ENCODE results near the gene SUPT4H1.
A peak's percentile ranks its signal among the peaks of the same experiment; 100 is the strongest.

SUPT4H1 gene

GRCh38 chr17:58329035-58329809, 22.8 kb downstream of the SUPT4H1 start:
- peak; percentile 87 for DNase-seq (ENCODE audit: low read depth)

- DNase-seq (ENCODE audit: low read depth) = peak; percentile 82
Observed at GRCh38 chr17:58328195-58329034, 23.6 kb downstream of the SUPT4H1 start, which contains the start of gene TSPOAP1. Gene TSPOAP1 (minus strand): TSS chr17:58328795. CDS start chr17:58327920, 875 bp downstream.

DNA sequence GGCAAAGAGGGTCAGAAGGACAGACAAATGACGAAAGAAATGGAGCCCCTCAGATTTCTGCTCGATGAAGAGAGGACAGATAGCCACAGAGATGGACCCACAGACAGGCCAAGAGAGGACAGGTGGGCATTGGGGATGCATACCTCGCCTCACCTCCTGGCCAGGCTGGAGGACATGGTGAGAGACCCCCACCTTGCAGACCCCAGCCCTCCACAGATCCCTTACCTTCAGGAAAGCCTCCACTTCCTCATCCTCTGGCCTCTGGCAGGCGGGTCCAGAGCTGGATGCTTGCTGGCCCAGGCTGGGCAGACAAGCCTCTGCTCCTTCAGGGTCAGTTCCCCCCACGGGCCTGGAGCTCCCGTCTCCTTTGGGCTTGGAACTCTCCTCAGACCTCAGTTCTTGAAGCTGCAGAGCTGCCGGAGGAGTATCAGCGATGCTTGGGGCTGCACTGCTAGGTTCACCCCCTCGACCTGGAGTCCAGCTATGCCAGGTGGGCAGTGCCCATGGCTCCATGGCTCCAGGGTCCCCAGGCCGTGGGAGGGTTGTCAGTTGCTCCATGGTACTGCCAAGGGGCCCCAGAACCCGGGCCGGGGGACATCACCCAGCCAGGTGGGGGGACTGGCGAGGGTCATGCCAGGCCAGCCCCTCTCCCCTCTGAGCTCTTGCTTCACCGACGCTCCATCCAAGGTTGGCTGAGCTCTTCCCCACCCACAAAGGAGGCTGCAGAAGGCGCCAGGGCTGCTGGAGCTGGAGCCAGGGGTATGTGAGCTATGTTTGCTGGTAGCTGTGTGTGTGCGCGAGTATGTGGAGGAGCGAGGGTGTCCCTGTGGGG, 24.4 kb downstream of the SUPT4H1 start:
- DNase-seq (ENCODE audit: low read depth) = no peak

DNA sequence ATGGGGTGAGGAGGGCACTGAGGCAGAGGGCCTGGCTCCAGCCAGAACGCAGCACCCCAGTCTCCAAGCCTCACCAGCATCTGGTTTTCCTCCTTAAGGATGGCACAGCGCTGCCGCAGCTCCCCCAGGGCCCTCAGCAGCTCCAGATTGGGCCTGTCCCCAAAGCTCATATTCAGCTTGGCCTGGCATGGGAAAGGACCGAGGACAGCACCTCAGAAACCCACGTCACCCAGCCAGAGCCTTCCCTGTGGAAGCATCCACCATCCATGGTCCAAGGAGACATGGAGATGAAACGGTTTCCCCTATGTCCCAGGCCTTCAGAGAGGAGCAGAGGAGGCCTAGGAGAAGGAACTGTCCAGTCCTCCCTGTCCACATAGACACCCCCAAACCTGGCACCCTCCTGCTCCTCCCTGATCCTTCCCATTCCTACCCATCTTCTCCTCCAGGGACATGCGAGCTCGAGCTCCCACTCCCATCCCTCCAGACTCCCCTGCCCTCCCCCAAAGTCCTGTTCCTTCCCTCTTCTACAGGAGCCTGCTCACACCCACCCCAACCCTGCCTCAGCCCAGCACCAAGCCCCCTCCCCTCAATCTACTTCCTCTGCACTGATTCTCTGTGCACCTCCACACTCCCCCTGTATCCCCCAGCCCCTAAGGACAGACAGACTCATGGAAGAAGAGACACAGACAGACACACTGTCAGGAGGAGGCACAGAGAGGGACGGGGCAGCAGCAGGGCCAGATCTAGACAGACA, 25.2 kb downstream of the SUPT4H1 start:
- no peak for DNase-seq (ENCODE audit: low read depth)

- DNase-seq (ENCODE audit: low read depth) = no peak
Observed at GRCh38 chr17:58325976-58326468, 26.0 kb downstream of the SUPT4H1 start.

DNA sequence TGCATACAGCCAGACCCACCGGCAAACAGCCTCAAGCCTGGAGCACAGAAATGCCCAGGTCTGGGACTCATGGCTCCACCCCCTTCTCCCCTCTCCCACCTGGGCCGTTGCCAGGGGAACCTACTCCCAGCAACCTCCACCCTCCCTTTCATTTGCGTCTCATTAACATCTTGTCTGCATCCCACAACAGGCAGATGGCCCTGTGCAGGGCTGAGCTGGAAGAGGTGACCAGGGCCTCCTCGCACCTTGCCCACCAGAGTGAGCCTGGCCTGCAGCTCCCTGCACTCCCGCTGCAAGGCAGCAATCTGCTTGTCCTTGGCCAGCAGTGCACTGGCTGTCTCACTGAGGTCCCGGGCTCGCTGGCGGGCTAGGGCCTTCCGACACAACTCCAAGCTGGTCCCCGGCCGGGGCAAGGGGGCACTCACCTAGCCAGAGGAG, 26.7 kb downstream of the SUPT4H1 start:
- DNase-seq (ENCODE audit: low read depth) = no peak

GRCh38 chr17:58324409-58325288, 27.4 kb downstream of the SUPT4H1 start:
- DNase-seq (ENCODE audit: low read depth) = no peak

DNA sequence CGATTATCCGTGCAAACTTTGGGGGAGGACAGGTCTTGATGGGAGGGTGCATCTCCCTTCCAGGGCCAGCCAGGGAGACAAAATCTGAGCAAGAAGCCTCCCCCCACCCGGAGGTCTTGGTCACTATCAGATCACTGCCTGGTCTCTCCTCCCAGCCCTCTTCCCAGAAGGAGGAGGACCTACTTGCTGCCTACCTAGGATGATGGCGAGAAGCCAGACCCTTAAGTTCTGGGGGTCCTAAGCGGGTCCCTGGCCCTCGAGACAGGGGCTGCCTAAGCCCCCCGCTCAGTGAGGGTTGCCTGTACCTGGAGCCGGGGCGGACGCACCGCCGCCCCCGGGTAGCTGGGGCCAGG, 28.0 kb downstream of the SUPT4H1 start:
- DNase-seq (ENCODE audit: low read depth) = no peak

GRCh38 chr17:58323366-58324055, 28.5 kb downstream of the SUPT4H1 start:
- DNase-seq (ENCODE audit: low read depth) = no peak

- no peak for DNase-seq (ENCODE audit: low read depth)
Observed at GRCh38 chr17:58322581-58323185, 29.3 kb downstream of the SUPT4H1 start.

- no peak for DNase-seq (ENCODE audit: low read depth)
Observed at GRCh38 chr17:58321571-58322525, 30.2 kb downstream of the SUPT4H1 start.

- DNase-seq (ENCODE audit: low read depth) = no peak
Observed at GRCh38 chr17:58320570-58321323, 31.3 kb downstream of the SUPT4H1 start.

DNA sequence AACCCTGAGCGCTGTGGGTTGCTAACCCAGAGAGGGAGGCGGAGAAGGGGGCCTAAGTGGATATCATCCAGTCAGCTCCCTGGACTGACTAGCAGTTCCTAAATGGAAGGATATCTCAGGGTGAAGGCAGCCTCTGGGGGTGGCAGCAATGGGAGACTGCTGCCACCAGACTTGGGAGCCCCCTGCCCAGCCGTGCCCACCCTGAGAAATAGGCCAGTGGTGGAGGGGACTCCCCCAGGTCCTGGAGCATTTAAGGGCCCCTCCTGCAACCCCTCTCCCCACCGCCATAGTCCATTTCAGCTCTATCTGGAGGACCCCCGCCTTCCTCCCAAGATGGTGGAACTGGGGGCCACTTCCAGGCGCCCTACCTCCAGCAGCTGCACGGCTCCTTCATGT, 31.8 kb downstream of the SUPT4H1 start:
- no peak for DNase-seq (ENCODE audit: low read depth)

DNA sequence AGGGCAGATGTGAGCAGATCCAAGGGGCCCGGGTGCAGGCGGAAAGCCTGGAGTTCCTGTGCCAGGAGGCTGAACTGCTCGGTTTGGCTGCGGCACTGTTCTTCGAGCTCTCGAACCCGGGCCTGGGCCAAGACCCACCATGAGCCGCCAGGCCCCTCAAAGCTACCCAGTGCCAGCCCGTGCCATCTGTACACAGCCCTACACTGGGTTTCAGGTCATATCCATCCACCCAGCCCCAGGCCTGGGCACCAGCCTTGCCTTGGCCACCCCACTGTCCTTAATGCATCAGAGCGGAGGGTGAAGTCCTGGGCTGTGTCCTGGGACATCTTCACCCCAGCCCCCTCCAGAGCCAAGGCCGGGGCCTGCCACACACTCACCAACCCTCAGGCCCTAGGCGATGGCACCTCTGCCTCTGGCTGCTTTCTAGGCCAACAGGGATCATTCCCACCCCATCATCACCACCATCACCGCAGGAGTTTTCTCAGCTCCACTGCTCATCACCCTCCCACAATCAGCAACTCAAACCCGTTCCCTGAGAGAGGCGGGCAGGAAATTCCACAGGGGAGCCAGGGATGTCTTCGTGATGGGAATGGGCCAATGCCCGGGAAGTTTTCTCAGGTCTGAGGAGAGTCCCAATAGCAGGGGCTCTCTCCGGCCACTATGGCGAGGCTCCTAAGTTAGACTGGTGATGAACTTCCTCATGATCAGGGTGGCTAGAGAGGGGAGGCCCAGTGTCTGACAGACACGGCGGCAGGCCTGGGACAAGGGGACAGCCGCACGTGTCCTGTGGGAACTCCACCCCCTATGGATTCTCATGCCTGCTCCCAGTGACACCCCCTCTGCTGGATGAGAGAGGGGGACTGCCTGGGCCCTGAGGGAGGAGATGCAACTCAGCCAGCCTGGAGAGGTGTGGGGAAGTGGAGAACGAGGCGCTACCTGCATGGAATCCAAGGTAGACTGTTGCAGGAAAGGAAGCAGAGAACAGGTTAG, 32.5 kb downstream of the SUPT4H1 start:
- no peak for DNase-seq (ENCODE audit: low read depth)

DNA sequence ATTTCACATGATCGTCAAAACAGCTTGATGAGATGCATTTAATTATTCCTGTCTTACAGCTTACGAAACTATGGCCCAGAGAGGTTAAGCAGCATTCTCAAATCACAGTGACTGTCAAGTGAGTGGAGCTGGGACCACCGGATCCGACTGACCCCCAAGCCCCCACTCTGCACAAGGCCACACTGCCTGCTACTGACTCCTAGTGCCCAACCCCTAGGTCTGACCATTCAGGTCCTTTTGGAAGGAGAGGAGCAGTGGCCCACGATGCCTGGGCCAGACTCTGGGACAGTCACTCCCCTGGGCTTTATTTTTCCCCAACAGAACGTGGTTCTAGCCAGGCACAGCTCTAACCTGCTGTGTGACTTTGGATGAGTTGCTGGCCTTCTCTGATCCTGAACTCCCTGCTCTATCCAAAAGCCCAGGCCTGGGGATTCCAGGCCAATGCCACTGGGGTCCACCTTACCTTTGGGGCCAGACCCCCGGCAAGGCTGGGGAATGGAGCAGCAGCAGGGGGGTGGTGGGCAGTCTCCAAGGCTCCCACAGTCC, 33.3 kb downstream of the SUPT4H1 start:
- DNase-seq (ENCODE audit: low read depth) = no peak

GRCh38 chr17:58318065-58318481, 33.9 kb downstream of the SUPT4H1 start:
- no peak for DNase-seq (ENCODE audit: low read depth)
